Trophoblast cell (in vitro differentiated cells and primary cell): ENCODE data around the gene WDR38.
A peak's percentile ranks its signal among the peaks of the same experiment; 100 is the strongest.
"Not testable (repeated sequence)": the region's sequence is repeated elsewhere in the genome, so short reads cannot be mapped to it uniquely, and the experiment has no call there.

Source experiments
- DNase-seq, 2 donors: peaks; one replicate each; pipeline ENCODE4 v3.0.0-alpha.2; 2016
- H2AFZ ChIP-seq: 2 replicates; pipeline ENCODE4 v1.6.1; 2013; ENCODE audit warnings: low read length, moderate library complexity, mild to moderate bottlenecking; ENCODE audit not compliant: insufficient read depth, poor library complexity
- H2AK5ac ChIP-seq: 2 replicates; pipeline ENCODE4 v1.6.1; 2013; ENCODE audit warnings: mild to moderate bottlenecking, low read length
- H2BK120ac ChIP-seq: 2 replicates; pipeline ENCODE4 v1.6.1; 2013; ENCODE audit warnings: low read length, mild to moderate bottlenecking, moderate library complexity; ENCODE audit not compliant: insufficient read depth, poor library complexity
- H2BK12ac ChIP-seq: 2 replicates; pipeline ENCODE4 v1.6.1; 2013; ENCODE audit warnings: mild to moderate bottlenecking, low read length, moderate library complexity
- H2BK5ac ChIP-seq: 2 replicates; pipeline ENCODE4 v1.6.1; 2013; ENCODE audit warnings: low read length, low read depth, moderate library complexity, mild to moderate bottlenecking; ENCODE audit not compliant: poor library complexity
- H3K14ac ChIP-seq: 2 replicates; pipeline ENCODE4 v1.6.1; 2013; ENCODE audit warnings: mild to moderate bottlenecking, low read length
- H3K18ac ChIP-seq: 2 replicates; pipeline ENCODE4 v1.6.1; 2013; ENCODE audit warnings: mild to moderate bottlenecking, low read length
- H3K23ac ChIP-seq: 2 replicates; pipeline ENCODE4 v1.6.1; 2013; ENCODE audit warnings: low read length
- H3K27ac ChIP-seq: 2 replicates; pipeline ENCODE4 v1.5.1; 2013; ENCODE audit warnings: low read depth, mild to moderate bottlenecking, inconsistent platforms, low read length, moderate library complexity
- H3K27me3 ChIP-seq: 2 replicates; pipeline ENCODE4 v1.6.1; 2013; ENCODE audit warnings: inconsistent platforms, mild to moderate bottlenecking, low read length, moderate library complexity; ENCODE audit not compliant: insufficient read depth
- H3K36me3 ChIP-seq, 2 experiments: 1 replicate in 1 of 2; 2 replicates in 1 of 2; pipeline ENCODE4 v1.6.1; 2013; ENCODE audit warnings: low read length in 2 of 2, mild to moderate bottlenecking in 2 of 2, moderate library complexity in 1 of 2; ENCODE audit not compliant: insufficient read depth in 2 of 2, control insufficient read depth in 1 of 2
- H3K4ac ChIP-seq: 2 replicates; pipeline ENCODE4 v1.6.1; 2013; ENCODE audit warnings: low read depth, mild to moderate bottlenecking, low read length, moderate library complexity
- H3K4me1 ChIP-seq, 2 experiments: 1 replicate in 1 of 2; 2 replicates in 1 of 2; pipeline ENCODE4 v1.6.1; 2013; ENCODE audit warnings: low read length in 2 of 2, mild to moderate bottlenecking in 2 of 2, moderate library complexity in 1 of 2; ENCODE audit not compliant: insufficient read depth in 2 of 2, control insufficient read depth in 1 of 2
- H3K4me2 ChIP-seq: 2 replicates; pipeline ENCODE4 v1.6.1; 2013; ENCODE audit warnings: inconsistent platforms, mild to moderate bottlenecking, low read length, moderate library complexity
- H3K4me3 ChIP-seq: 2 replicates; pipeline ENCODE4 v1.5.1; 2013; ENCODE audit warnings: mild to moderate bottlenecking, low read depth, low read length, inconsistent platforms
- H3K79me1 ChIP-seq: one replicate; pipeline ENCODE4 v1.6.1; 2013; ENCODE audit warnings: low read length
- H3K79me2 ChIP-seq: 2 replicates; pipeline ENCODE4 v1.6.1; 2013; ENCODE audit warnings: low read length, mild to moderate bottlenecking; ENCODE audit not compliant: control insufficient read depth, insufficient read depth, poor library complexity
- H3K9ac ChIP-seq: 2 replicates; pipeline ENCODE4 v1.6.1; 2013; ENCODE audit warnings: mild to moderate bottlenecking, low read length
- H3K9me3 ChIP-seq: 2 replicates; pipeline ENCODE4 v1.6.1; 2013; ENCODE audit warnings: low read depth, mild to moderate bottlenecking, control low read depth, inconsistent platforms, low read length; ENCODE audit not compliant: insufficient read depth
- H4K12ac ChIP-seq: 2 replicates; pipeline ENCODE4 v1.6.1; 2013; ENCODE audit warnings: low read depth, mild to moderate bottlenecking, low read length, moderate library complexity
- H4K8ac ChIP-seq: 2 replicates; pipeline ENCODE4 v1.6.1; 2013; ENCODE audit warnings: low read depth, mild to moderate bottlenecking, low read length, moderate library complexity
- H4K91ac ChIP-seq: one replicate; pipeline ENCODE4 v1.6.1; 2013; ENCODE audit warnings: low read depth, mild to moderate bottlenecking, low read length, moderate library complexity
- WGBS: extraction: QIAGEN DNeasy Blood & Tissue Kit; methylation state at CpG from one replicate; pipeline ENCODE4 v1.1.7; 2013; ENCODE audit warnings: missing lambda C conversion rate; ENCODE audit not compliant: insufficient read length, insufficient coverage; ENCODE audit errors: extremely low coverage; 5-methylcytosine and 5-hydroxymethylcytosine counted together

The WDR38 gene

GRCh38 chr9:124841075-124841821 is 12.0 kb upstream of the WDR38 start:
- no peak overlapping the region for H2AFZ ChIP-seq
- H3K18ac ChIP-seq, result no peak overlapping the region
- peak overlapping the region; percentile 36 for H4K91ac ChIP-seq
- H3K36me3 ChIP-seq, result no peaks in the 10 kb centered on the region
- H3K27ac ChIP-seq, result no peak overlapping the region
- H3K4me1 ChIP-seq, result peaks cover 12 to 13% of the 10 kb centered on the region in 2 experiments
- H2BK5ac ChIP-seq, result peak overlapping the region; percentile 2
- H3K79me2 ChIP-seq, result peaks cover 2% of the 10 kb centered on the region
- H3K4me3 ChIP-seq, result no peak overlapping the region
- H2BK12ac ChIP-seq, result peak overlapping the region; percentile 62
- no peak overlapping the region for H3K23ac ChIP-seq
- H2BK120ac ChIP-seq, result peak overlapping the region; percentile 27
- no peak overlapping the region for H3K9ac ChIP-seq
- H2AK5ac ChIP-seq, result peak overlapping the region; percentile 11
- no CpG with 5 or more reads among the region's 14 CpGs for WGBS
- H4K12ac ChIP-seq, result no peak overlapping the region
- no peaks in the 10 kb centered on the region for H3K27me3 ChIP-seq
- peaks cover 5% of the 10 kb centered on the region for H3K79me1 ChIP-seq
- H3K4me2 ChIP-seq, result no peak overlapping the region
- DNase-seq, result no peak
- H3K14ac ChIP-seq, result no peak overlapping the region
- peak overlapping the region; percentile 3 for H4K8ac ChIP-seq
- H3K4ac ChIP-seq, result no peak overlapping the region
- no peaks in the 10 kb centered on the region for H3K9me3 ChIP-seq

- DNase-seq, result no peak
- Histone ChIP-seq H2BK12ac (peak overlapping the region; percentile 93), H4K91ac (peak overlapping the region; percentile 79), H3K4me3 (no peak overlapping the region), H3K9ac (no peak overlapping the region), H4K12ac (no peak overlapping the region), H3K4me2 (no peak overlapping the region), H3K4ac (no peak overlapping the region), H3K79me2 (peaks cover 2% of the 10 kb centered on the region), H3K9me3 (no peaks in the 10 kb centered on the region), H3K18ac (no peak overlapping the region), H3K14ac (peak overlapping the region; percentile 46), H3K27ac (no peak overlapping the region), H2AFZ (no peak overlapping the region), H2AK5ac (peak overlapping the region; percentile 98), H3K36me3 (no peaks in the 10 kb centered on the region), H3K27me3 (no peaks in the 10 kb centered on the region), H2BK5ac (no peak overlapping the region), H3K23ac (no peak overlapping the region), H2BK120ac (peak overlapping the region; percentile 61), H4K8ac (no peak overlapping the region), H3K79me1 (peaks cover 5% of the 10 kb centered on the region), H3K4me1 (peaks cover 12 to 13% of the 10 kb centered on the region in 2 experiments)
- WGBS, result no CpG with 5 or more reads among the region's 11 CpGs
These were observed 9.7 kb upstream of the WDR38 start for GRCh38 chr9:124843456-124844034.

GRCh38 chr9:124844291-124844690 is 9.0 kb upstream of the WDR38 start:
- Histone ChIP-seq H3K18ac (no peak overlapping the region), H4K12ac (no peak overlapping the region), H3K27me3 (no peaks in the 10 kb centered on the region), H2AFZ (no peak overlapping the region), H4K91ac (peak overlapping the region; percentile 43), H4K8ac (no peak overlapping the region), H2AK5ac (no peak overlapping the region), H2BK12ac (peak overlapping the region; percentile 65), H3K27ac (no peak overlapping the region), H3K4me3 (no peak overlapping the region), H3K79me1 (peaks cover 6% of the 10 kb centered on the region), H3K79me2 (peaks cover 2% of the 10 kb centered on the region), H3K4me2 (no peak overlapping the region), H2BK5ac (no peak overlapping the region), H3K23ac (no peak overlapping the region), H3K14ac (no peak overlapping the region), H3K9me3 (no peaks in the 10 kb centered on the region), H2BK120ac (no peak overlapping the region), H3K9ac (no peak overlapping the region), H3K4me1 (peaks cover 13% of the 10 kb centered on the region in 2 experiments), H3K36me3 (no peaks in the 10 kb centered on the region), H3K4ac (no peak overlapping the region)
- DNase-seq, result no peak
- WGBS, result no CpG with 5 or more reads among the region's 4 CpGs

- not testable (repeated sequence) for H3K4me3 ChIP-seq, H3K4me2 ChIP-seq, H4K8ac ChIP-seq, H3K23ac ChIP-seq, H3K79me2 ChIP-seq, H4K91ac ChIP-seq, DNase-seq, H2BK12ac ChIP-seq, H2AFZ ChIP-seq, H3K4ac ChIP-seq, H2BK5ac ChIP-seq, H3K27ac ChIP-seq, H3K36me3 ChIP-seq, H2BK120ac ChIP-seq, H3K14ac ChIP-seq, H3K9me3 ChIP-seq, H2AK5ac ChIP-seq, H4K12ac ChIP-seq, H3K27me3 ChIP-seq, H3K9ac ChIP-seq, H3K18ac ChIP-seq
- Histone ChIP-seq H3K79me1 (peaks cover 17% of the 10 kb centered on the region), H3K4me1 (peaks cover 9 to 12% of the 10 kb centered on the region in 2 experiments)
- no CpG with 5 or more reads among the region's 9 CpGs for WGBS
These were observed 6.8 kb upstream of the WDR38 start for GRCh38 chr9:124846467-124846866.
